Testis (tissue), 2 donors: ENCODE results near the gene PGAM1.
"Not testable (repeated sequence)": the region's sequence is repeated elsewhere in the genome, so short reads cannot be mapped to it uniquely, and the experiment has no call there.

Experiments used
- CTCF ChIP-seq, 3 experiments: fragments of 450-650 bp in 2 of 3; fragments of 200-600 bp in 1 of 3; sonication (generic) in 1 of 3; IDR thresholded peaks; one replicate each; pipeline ENCODE4 v1.5.1; 2016 to 2019; ENCODE audit warnings: antibody characterized with exemption in 3 of 3, mild to moderate bottlenecking in 2 of 3, moderate library complexity in 1 of 3
- POLR2A ChIP-seq: fragments of 450-650 bp; IDR thresholded peaks from one replicate; pipeline ENCODE4 v1.6.1; 2017; ENCODE audit warnings: antibody characterized with exemption, mild to moderate bottlenecking, moderate library complexity

- TF ChIP-seq CTCF (IDR thresholded peaks at IDR 0.05); POLR2A: not testable (repeated sequence)
Observed at GRCh38 chr10:97423757-97424098, 2.3 kb upstream of the PGAM1 start.
